H1 (cell line): ENCODE data around the gene STEAP3.

Experiments
- CREB1 ChIP-seq: IDR thresholded peaks from 2 replicates; pipeline ENCODE4 v1.6.1; 2012; ENCODE audit warnings: inconsistent platforms
- CTCF ChIP-seq, 3 experiments: IDR thresholded peaks; 1 replicate in 2 of 3; 2 replicates in 1 of 3; pipeline versions ENCODE4 v1.5.1 to v1.6.1; 2011; ENCODE audit warnings: low read length in 3 of 3, mild to moderate bottlenecking in 3 of 3, inconsistent platforms in 2 of 3, low read depth in 1 of 3, moderate library complexity in 1 of 3; ENCODE audit not compliant: insufficient read depth in 1 of 3; ENCODE audit errors: control extremely low read depth in 1 of 3
- EGR1 ChIP-seq: IDR thresholded peaks from 2 replicates; pipeline ENCODE4 v1.6.1; 2011; ENCODE audit warnings: low read depth, low read length, borderline replicate concordance
- EP300 ChIP-seq, 2 experiments: IDR thresholded peaks; 1 replicate in 1 of 2; 2 replicates in 1 of 2; pipeline ENCODE4 v1.6.1; 2011 to 2012; ENCODE audit warnings: low read depth in 2 of 2, low read length in 2 of 2, mild to moderate bottlenecking in 2 of 2, borderline replicate concordance in 1 of 2, inconsistent platforms in 1 of 2, moderate library complexity in 1 of 2
- POLR2AphosphoS5 ChIP-seq: IDR thresholded peaks from 2 replicates; pipeline ENCODE4 v1.6.1; 2011; ENCODE audit warnings: low read depth, low read length
- RXRA ChIP-seq: IDR thresholded peaks from 2 replicates; pipeline ENCODE4 v1.6.1; 2011; ENCODE audit warnings: low read depth, mild to moderate bottlenecking, low read length, moderate library complexity; ENCODE audit not compliant: insufficient read depth
- SP1 ChIP-seq: IDR thresholded peaks from 2 replicates; pipeline ENCODE4 v1.6.1; 2011; ENCODE audit warnings: low read depth, low read length
- SRF ChIP-seq: IDR thresholded peaks from 2 replicates; pipeline ENCODE4 v1.6.1; 2011; ENCODE audit warnings: mild to moderate bottlenecking, low read depth, low read length, moderate library complexity
- YY1 ChIP-seq: IDR thresholded peaks from 2 replicates; pipeline ENCODE4 v1.6.1; 2011; ENCODE audit warnings: low read depth, mild to moderate bottlenecking, low read length
- ZNF274 ChIP-seq: IDR thresholded peaks from 2 replicates; pipeline ENCODE4 v1.7.0; 2012; ENCODE audit warnings: low read length, borderline replicate concordance; ENCODE audit errors: extremely low read depth

- TF ChIP-seq RXRA, result no peak
- TF ChIP-seq ZNF274, result no peak
- TF ChIP-seq POLR2AphosphoS5, result no peak
- TF ChIP-seq SRF, result no peak
- no peak for TF ChIP-seq EGR1
- TF ChIP-seq CTCF (IDR thresholded peaks at IDR 0.05; ENCODE audit: control extremely low read depth in 1 of 3, insufficient read depth in 1 of 3, low read depth in 1 of 3, low read length in 3 of 3), result no peak
- no peak for TF ChIP-seq EP300 (IDR thresholded peaks at IDR 0.05; ENCODE audit: borderline replicate concordance in 1 of 2, low read depth in 2 of 2, low read length in 2 of 2)
- no peak for TF ChIP-seq CREB1
- TF ChIP-seq YY1, result no peak
- no peak for TF ChIP-seq SP1
Observed at GRCh38 chr2:119229716-119230115, 6.1 kb downstream of the STEAP3 start.
